Left lobe of liver (tissue), 2 donors: Measurements from ENCODE around the gene GTPBP6. TPM values are rescaled to one million over a fixed set of nuclear protein-coding genes. Genes with fewer than 3 reads are reported as not detected.
A peak's percentile ranks its signal among the peaks of the same experiment; 100 is the strongest.
"Not testable (repeated sequence)": the region's sequence is repeated elsewhere in the genome, so short reads cannot be mapped to it uniquely, and the experiment has no call there.

Source experiments
- ATAC-seq: fragments of 200-7000 bp; cut with Tn5 transposase; one replicate; pipeline ENCODE4 v1.9.1; 2020; ENCODE audit warnings: mild to moderate bottlenecking, moderate library complexity
- DNase-seq: peaks from one replicate; pipeline ENCODE4 v3.0.0-alpha.2; 2020; ENCODE audit warnings: low spot score
- total RNA-seq: library from RNA; stranded (reverse); gene quantifications from one replicate; pipeline ENCODE4 v1.2.1, GENCODE V29; 2021
- donor health status: DM: no; HTN: no; CAD: no; lungs with moderate emphysema.
- donor health status: DM: no; HTN: yes; CAD: no.

GTPBP6 gene
- total RNA-seq, 1 donor from 2014 or later = 31.7 TPM

- ATAC-seq = no peak
These were observed 23.5 kb downstream of the GTPBP6 start for GRCh38 chrX:295136-295535.

GRCh38 chrX:292900-293897, 25.4 kb downstream of the GTPBP6 start:
- no peak for ATAC-seq
- DNase-seq = no peak

More at GRCh38 chrX:295136-295535, 23.5 kb downstream of the GTPBP6 start:
- no peak for DNase-seq

GRCh38 chrX:291411-291901, 27.1 kb downstream of the GTPBP6 start:
- no peak for DNase-seq
- ATAC-seq = no peak

GRCh38 chrX:290476-291166, 28.0 kb downstream of the GTPBP6 start:
- no peak for ATAC-seq
- no peak for DNase-seq

- no peak for ATAC-seq
- DNase-seq = no peak
These were observed 30.0 kb downstream of the GTPBP6 start for GRCh38 chrX:288561-288991.

GRCh38 chrX:287670-288069, 30.9 kb downstream of the GTPBP6 start:
- DNase-seq = no peak
- ATAC-seq = no peak

- ATAC-seq (no peak), DNase-seq (no peak)
These were observed 33.4 kb downstream of the GTPBP6 start for GRCh38 chrX:285076-285677.

GRCh38 chrX:283115-283845, 35.3 kb downstream of the GTPBP6 start:
- DNase-seq (peak; percentile 72), ATAC-seq (peak; percentile 87)

- not testable (repeated sequence) for DNase-seq, ATAC-seq
These were observed 36.5 kb downstream of the GTPBP6 start for GRCh38 chrX:282000-282681.

- ATAC-seq (no peak), DNase-seq (no peak)
These were observed 37.2 kb downstream of the GTPBP6 start, which contains the start of gene PLCXD1 for GRCh38 chrX:281166-281999. Gene PLCXD1 (plus strand): TSS chrX:281381. CDS start chrX:284188, 2,807 bp downstream.

- not testable (repeated sequence) for DNase-seq, ATAC-seq
These were observed 37.9 kb downstream of the GTPBP6 start for GRCh38 chrX:280722-281121.

- not testable (repeated sequence) for ATAC-seq, DNase-seq
These were observed 38.6 kb downstream of the GTPBP6 start for GRCh38 chrX:279757-280604.

- peak; percentile 46 for ATAC-seq
- DNase-seq = peak; percentile 64
These were observed 41.9 kb downstream of the GTPBP6 start for GRCh38 chrX:276581-277201.

GRCh38 chrX:275967-276580, 42.5 kb downstream of the GTPBP6 start:
- ATAC-seq (peak; percentile 92), DNase-seq (peak; percentile 94)

- peak; percentile 42 for ATAC-seq
- peak; percentile 57 for DNase-seq
These were observed 43.1 kb downstream of the GTPBP6 start for GRCh38 chrX:275476-275966.

GRCh38 chrX:274904-275475, 43.6 kb downstream of the GTPBP6 start:
- peak; percentile 72 for ATAC-seq
- peak; percentile 88 for DNase-seq
